HuH-7.5 (cell line): Measurements from ENCODE around the gene C1orf35.

Source experiments
- DNase-seq: peaks from one replicate; pipeline ENCODE4 v3.0.0; 2011; ENCODE audit warnings: low spot score

C1orf35 gene

DNA sequence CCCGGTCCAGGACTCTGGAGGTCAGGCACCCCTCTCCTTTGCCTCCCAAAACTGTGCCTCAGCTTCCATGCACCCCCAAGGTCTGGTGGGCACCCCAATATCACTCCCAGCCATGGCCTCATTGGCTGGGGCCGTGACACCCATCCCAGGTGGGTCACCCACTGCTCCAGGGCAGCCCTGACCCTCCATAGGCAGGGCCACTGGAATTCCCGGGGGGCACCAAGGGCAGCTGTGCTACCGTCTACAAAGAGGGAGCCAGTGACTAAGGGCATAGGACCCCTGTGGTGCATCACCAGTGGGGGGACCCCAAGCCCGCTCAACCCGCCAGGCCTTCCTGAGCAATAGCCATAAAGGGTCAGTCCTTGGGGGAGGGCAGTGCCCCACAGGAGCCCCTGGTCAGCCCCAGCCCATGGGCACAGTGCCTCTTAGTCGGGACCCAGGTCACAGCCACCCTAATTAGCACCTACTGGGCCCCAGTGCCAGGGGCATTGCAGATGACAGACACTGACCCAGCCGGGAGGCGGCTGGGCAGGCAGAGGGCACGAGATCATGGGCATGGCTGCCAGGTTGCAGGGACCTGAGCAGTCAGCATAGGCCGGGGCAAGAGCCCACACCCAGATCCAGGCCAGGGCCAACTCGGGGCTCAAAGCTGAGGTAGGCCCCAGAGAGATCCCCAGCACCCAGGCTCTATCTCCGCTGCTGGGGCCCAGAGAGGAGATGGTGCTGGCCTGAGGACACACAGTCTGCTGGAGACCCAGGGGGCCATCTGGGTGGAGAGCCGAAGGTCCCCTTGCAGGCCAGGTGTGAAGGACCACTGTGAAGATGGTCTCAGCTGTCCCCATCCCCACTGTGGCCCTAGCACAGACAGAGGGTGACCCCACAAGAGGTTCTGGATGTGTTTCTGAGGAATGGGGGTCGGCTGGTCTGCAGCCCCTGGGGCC, 39.6 kb downstream of the C1orf35 start:
- DNase-seq: no peak

DNA sequence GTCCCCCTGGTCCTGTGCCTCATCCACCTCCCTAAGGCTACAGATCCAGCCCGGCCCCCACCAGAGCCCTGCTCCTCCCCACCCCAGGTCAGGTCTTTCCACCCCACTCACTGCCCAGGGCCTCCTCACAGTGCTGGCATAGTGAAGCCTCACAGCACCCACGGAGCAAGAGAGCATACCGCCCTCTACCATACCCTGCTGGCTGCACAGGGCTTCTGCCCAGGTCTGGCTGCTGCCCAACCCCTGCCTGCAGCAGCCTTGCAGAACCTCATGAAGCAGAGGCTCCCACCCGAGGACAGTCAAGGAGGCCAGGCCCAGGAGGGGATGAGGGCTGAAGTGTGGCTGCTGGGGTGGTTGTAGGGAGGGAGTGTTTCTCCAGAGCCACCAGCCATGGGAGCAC, 40.3 kb downstream of the C1orf35 start:
- no peak for DNase-seq

- DNase-seq: no peak
Measured at GRCh38 chr1:228062085-228062791, 40.9 kb downstream of the C1orf35 start.

DNA sequence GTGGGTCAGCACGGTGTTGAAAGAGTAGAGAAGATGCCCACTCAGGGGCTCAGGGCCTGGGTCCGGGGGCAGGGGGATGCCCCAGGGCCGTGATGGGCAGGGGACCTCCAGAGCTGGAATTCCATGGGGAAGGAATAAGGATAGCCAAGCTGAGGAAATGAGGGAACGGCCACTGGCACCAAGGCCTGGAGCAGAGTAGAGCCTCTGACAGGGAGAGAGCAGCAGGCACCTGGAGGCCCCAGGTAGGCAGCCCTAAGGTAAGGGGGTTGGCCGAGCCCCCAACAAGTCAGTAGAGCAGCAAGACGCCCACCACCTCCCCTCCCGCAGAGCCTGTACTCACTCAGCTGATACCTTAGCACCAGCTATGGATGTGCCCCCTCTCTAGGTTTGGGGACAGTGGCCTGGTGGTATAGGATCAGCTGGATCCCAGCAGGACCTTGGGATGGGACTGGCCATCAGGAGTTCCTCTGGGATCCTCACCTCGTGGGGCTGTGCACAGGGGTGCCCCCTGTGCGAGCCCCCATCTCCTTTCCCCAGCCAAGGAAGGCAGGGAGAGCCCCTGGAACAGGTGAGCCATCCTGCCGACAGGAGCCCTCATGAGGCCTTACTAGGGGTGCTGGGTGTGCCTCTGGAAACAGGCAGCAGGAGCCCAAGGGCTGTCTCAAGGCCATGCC, 41.6 kb downstream of the C1orf35 start:
- no peak for DNase-seq

GRCh38 chr1:228060458-228061190, 42.5 kb downstream of the C1orf35 start:
- DNase-seq: no peak

DNA sequence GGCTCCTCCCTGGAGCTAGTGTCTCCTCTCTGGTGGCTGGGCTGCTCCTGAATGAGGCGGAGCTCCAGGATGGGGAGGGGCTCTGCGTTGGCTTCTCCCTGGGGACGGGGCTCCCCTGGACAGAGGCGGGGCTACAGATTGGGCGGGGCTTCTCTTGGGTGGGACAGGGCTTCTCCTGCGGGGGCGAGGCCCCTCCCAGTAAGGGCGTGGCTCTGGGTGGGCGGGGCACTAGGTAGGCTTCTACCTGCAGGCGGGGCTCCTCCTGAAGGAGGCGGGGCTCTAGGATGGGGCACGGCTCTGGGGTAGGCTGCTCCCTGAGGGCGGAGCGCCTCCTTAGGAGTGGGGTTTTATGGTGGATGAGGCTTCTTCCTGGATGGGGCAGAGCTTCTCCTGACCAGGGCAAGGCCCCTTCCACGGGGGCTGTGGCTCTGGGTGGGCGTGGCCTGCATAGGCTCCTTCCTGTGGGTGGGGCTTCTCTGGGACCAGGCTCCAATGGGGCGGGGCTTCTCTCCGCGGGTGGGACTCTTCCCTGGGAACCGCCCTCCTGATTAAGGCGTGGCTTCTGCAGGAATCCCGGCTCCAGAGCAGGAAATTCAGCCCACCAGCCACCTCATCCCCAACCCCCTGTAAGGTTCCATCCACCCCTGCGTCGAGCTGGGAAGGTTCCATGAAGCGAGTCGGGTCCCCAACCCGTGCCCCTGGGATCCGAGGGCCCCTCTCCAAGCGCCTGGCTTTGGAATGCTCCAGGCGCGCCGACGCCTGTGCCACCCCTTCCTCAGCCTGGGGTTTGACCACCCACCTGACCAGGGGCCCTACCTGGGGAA, 43.3 kb downstream of the C1orf35 start:
- no peak for DNase-seq

GRCh38 chr1:228058949-228059633, 44.0 kb downstream of the C1orf35 start:
- no peak for DNase-seq

- no peak for DNase-seq
Measured at GRCh38 chr1:228058172-228058948, 44.8 kb downstream of the C1orf35 start.
